DND-41 (cell line): ENCODE results near the gene GOLGA7B.

Experiments used
- CTCF ChIP-seq: IDR thresholded peaks from 2 replicates; pipeline ENCODE4 v1.5.1; 2012; ENCODE audit warnings: borderline replicate concordance, low read length, moderate library complexity, mild to moderate bottlenecking; ENCODE audit not compliant: poor library complexity, severe bottlenecking; ENCODE audit errors: extremely low read depth
- EZH2 ChIP-seq: IDR thresholded peaks from 3 replicates; pipeline ENCODE4 v1.6.1; 2012; ENCODE audit warnings: borderline replicate concordance, low read depth, mild to moderate bottlenecking, moderate library complexity, low read length, inconsistent platforms; ENCODE audit not compliant: severe bottlenecking

GRCh38 chr10:97895084-97895483, 45.4 kb downstream of the GOLGA7B start:
- TF ChIP-seq CTCF (no peak), EZH2 (no peak)
